Hematopoietic multipotent progenitor cell treated with erythropoietin and hydrocortisone succinate and interleukin-3 and kit ligand, for 6 days (in vitro differentiated cells): ENCODE data around the gene RPL9.
A peak's percentile ranks its signal among the peaks of the same experiment; 100 is the strongest.
"Not testable (repeated sequence)": the region's sequence is repeated elsewhere in the genome, so short reads cannot be mapped to it uniquely, and the experiment has no call there.

Source experiments
- DNase-seq: peaks from one replicate; pipeline ENCODE4 v3.0.0-alpha.2; 2015

The RPL9 gene

GRCh38 chr4:39422247-39422646 is 36.5 kb downstream of the RPL9 start:
- no peak for DNase-seq

GRCh38 chr4:39415678-39416283 is 42.9 kb downstream of the RPL9 start:
- no peak for DNase-seq

DNA sequence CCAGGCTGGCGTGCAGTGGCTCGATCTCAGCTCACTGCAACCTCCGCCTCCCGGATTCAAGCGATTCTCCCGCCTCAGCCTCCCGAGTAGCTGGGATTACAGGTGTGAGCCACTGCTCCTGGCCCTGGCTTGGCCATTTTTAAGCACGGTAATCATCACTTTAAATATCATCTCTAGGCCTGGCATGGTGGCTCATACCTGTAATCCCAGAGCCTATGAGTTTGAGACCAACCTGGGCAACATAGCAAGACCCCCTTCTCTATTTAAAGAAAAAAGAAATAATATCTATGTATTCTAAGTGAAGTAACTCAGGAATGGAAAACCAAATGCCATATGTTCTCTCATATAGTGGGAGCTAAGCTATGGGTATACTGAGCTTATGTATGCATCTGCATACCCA is 47.2 kb downstream of the RPL9 start:
- not testable (repeated sequence) for DNase-seq

- peak; percentile 29 for DNase-seq
Observed at GRCh38 chr4:39410415-39410814, 48.3 kb downstream of the RPL9 start.

DNA sequence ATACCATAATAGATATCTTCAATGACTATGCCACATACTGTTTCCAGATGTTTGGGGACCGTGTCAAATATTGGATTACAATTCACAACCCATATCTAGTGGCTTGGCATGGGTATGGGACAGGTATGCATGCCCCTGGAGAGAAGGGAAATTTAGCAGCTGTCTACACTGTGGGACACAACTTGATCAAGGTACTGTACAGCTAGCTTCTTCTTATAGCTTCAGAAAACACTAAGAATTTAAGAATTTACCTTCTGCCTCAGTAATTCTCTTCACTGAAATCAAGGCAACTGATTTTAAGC is 51.2 kb downstream of the RPL9 start:
- no peak for DNase-seq

DNA sequence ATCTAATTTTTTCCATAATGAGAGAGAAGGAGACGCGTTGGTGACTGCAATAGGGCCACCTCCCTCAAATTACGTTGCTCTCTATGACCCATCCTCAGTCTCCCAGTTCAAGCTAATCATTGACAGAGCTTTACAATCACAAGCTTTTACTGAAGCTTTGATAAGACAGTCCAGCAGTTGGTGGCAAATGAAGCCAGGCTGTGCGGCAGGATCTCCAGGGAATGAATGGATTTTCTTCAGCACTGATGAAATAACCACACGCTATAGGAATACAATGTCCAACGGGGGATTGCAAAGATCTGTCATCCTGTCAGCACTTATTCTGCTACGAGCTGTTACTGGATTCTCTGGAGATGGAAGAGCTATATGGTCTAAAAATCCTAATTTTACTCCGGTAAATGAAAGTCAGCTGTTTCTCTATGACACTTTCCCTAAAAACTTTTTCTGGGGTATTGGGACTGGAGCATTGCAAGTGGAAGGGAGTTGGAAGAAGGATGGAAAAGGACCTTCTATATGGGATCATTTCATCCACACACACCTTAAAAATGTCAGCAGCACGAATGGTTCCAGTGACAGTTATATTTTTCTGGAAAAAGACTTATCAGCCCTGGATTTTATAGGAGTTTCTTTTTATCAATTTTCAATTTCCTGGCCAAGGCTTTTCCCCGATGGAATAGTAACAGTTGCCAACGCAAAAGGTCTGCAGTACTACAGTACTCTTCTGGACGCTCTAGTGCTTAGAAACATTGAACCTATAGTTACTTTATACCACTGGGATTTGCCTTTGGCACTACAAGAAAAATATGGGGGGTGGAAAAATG is 51.7 kb downstream of the RPL9 start, which contains the start of gene KLB:
KLB (plus strand) TSS at position 168 of the 821 bp plus-strand sequence; CDS start at position 188, 20 bp downstream.
- no peak for DNase-seq
